Liver (tissue), 9 donors: Measurements from ENCODE around the gene GNLY. TPM values are rescaled to one million over a fixed set of nuclear protein-coding genes. Genes with fewer than 3 reads are reported as not detected.

Source experiments
- DNase-seq: peaks from one replicate; pipeline ENCODE4 v3.0.0-alpha.2; 2017; ENCODE audit warnings: low spot score
- H3K27ac ChIP-seq, 2 donors: one replicate each; pipeline ENCODE4 v1.7.0; 2013; ENCODE audit warnings: inconsistent platforms in 2 of 2, low read length in 2 of 2, control low read depth in 1 of 2, low read depth in 1 of 2, mild to moderate bottlenecking in 1 of 2
- H3K27me3 ChIP-seq, 4 donors: one replicate each; pipeline versions ENCODE4 v1.6.1 to v1.7.0; 2013; ENCODE audit warnings: low read length in 3 of 4, inconsistent platforms in 1 of 4, mild to moderate bottlenecking in 1 of 4, moderate library complexity in 1 of 4; ENCODE audit not compliant: control insufficient read depth in 4 of 4, insufficient read depth in 4 of 4
- H3K36me3 ChIP-seq, 4 donors: one replicate each; pipeline versions ENCODE4 v1.6.1 to v1.7.0; 2013; ENCODE audit warnings: low read length in 3 of 4, mild to moderate bottlenecking in 3 of 4, low read depth in 1 of 4, moderate library complexity in 1 of 4; ENCODE audit not compliant: control insufficient read depth in 4 of 4, insufficient read depth in 3 of 4
- H3K4me1 ChIP-seq, 4 donors: one replicate each; pipeline versions ENCODE4 v1.6.1 to v1.7.0; 2013; ENCODE audit warnings: low read length in 3 of 4, mild to moderate bottlenecking in 3 of 4, moderate library complexity in 1 of 4; ENCODE audit not compliant: control insufficient read depth in 4 of 4, insufficient read depth in 4 of 4
- H3K4me3 ChIP-seq, 3 donors: one replicate each; pipeline versions ENCODE4 v1.6.1 to v1.7.0; 2013; ENCODE audit warnings: low read length in 3 of 3, control low read depth in 1 of 3, low read depth in 1 of 3, mild to moderate bottlenecking in 1 of 3
- H3K9ac ChIP-seq, 2 donors: one replicate each; pipeline ENCODE4 v1.7.0; 2013; ENCODE audit warnings: low read length in 2 of 2, mild to moderate bottlenecking in 2 of 2, moderate library complexity in 2 of 2, control low read depth in 1 of 2, low read depth in 1 of 2
- H3K9me3 ChIP-seq, 4 donors: one replicate each; pipeline versions ENCODE4 v1.6.1 to v1.7.0; 2013; ENCODE audit warnings: low read length in 3 of 4; ENCODE audit not compliant: control insufficient read depth in 4 of 4
- CTCF ChIP-seq: fragments of 150-350 bp; IDR thresholded peaks from 2 replicates; pipeline ENCODE4 v1.5.1; 2017; ENCODE audit warnings: improper control_type of control experiment, low read depth, low read length; ENCODE audit not compliant: missing input control
- EGR1 ChIP-seq, 2 donors: IDR thresholded peaks; 2 replicates each; pipeline ENCODE4 v1.6.1; 2016 to 2018; ENCODE audit warnings: antibody characterized with exemption in 2 of 2, low read depth in 2 of 2
- FOXA2 ChIP-seq: IDR thresholded peaks from 2 replicates; pipeline ENCODE4 v1.6.1; 2016; ENCODE audit warnings: antibody characterized with exemption
- HNF4A ChIP-seq, 2 donors: conservative IDR thresholded peaks; 2 replicates each; pipeline ENCODE4 v1.6.1; 2016; ENCODE audit warnings: antibody characterized with exemption in 2 of 2, mild to moderate bottlenecking in 2 of 2
- HNF4G ChIP-seq: IDR thresholded peaks from 2 replicates; pipeline ENCODE4 v1.6.1; 2016; ENCODE audit warnings: antibody characterized with exemption
- JUND ChIP-seq, 2 donors: IDR thresholded peaks; 2 replicates each; pipeline ENCODE4 v1.6.1; 2016; ENCODE audit warnings: antibody characterized with exemption in 2 of 2
- MAX ChIP-seq: IDR thresholded peaks from 2 replicates; pipeline ENCODE4 v1.6.1; 2016; ENCODE audit warnings: antibody characterized with exemption
- NR2F2 ChIP-seq: IDR thresholded peaks from 2 replicates; pipeline ENCODE4 v1.6.1; 2016; ENCODE audit warnings: antibody characterized with exemption
- RAD21 ChIP-seq, 2 donors: IDR thresholded peaks; 2 replicates each; pipeline ENCODE4 v1.6.1; 2016; ENCODE audit warnings: antibody characterized with exemption in 2 of 2, mild to moderate bottlenecking in 2 of 2
- RXRA ChIP-seq, 2 donors: IDR thresholded peaks; 2 replicates each; pipeline ENCODE4 v1.6.1; 2017 to 2018; ENCODE audit warnings: antibody characterized with exemption in 2 of 2, mild to moderate bottlenecking in 1 of 2
- SP1 ChIP-seq: IDR thresholded peaks from 2 replicates; pipeline ENCODE4 v1.6.1; 2018; ENCODE audit warnings: antibody characterized with exemption, mild to moderate bottlenecking
- TAF1 ChIP-seq: conservative IDR thresholded peaks from 2 replicates; pipeline ENCODE4 v1.6.1; 2016; ENCODE audit warnings: antibody characterized with exemption, mild to moderate bottlenecking
- YY1 ChIP-seq: IDR thresholded peaks from 2 replicates; pipeline ENCODE4 v1.6.1; 2016; ENCODE audit warnings: antibody characterized with exemption, mild to moderate bottlenecking
- ZBTB33 ChIP-seq: IDR thresholded peaks from 2 replicates; pipeline ENCODE4 v1.6.1; 2016; ENCODE audit warnings: antibody characterized with exemption
- WGBS: extraction: QIAGEN DNeasy Blood & Tissue Kit; methylation state at CpG from one replicate; pipeline ENCODE4 v1.1.7; 2013; 5-methylcytosine and 5-hydroxymethylcytosine counted together
- polyA plus RNA-seq, 2 donors: library from polyadenylated mRNA; stranded (reverse) in 1 of 2; unstranded in 1 of 2; fragments of 200-250 nt in 1 of 2; fragments of >200 nt in 1 of 2; fragmentation: Nextera tagmentation in 1 of 2; extraction: Ambion mirVana in 1 of 2; gene quantifications; one replicate each; pipeline versions ENCODE4 v1.2.1 to v1.2.3, GENCODE V29; 2013 to 2015
- total RNA-seq, 2 donors: library from RNA; depleted of rRNA; stranded (reverse); fragments of >200 nt; gene quantifications; one replicate each; pipeline ENCODE4 v1.2.3, GENCODE V29; 2014
- TF ChIP-seq, protein P1 (sequence below): IDR thresholded peaks from 2 replicates; pipeline ENCODE4 v1.6.1; 2016; ENCODE audit warnings: antibody characterized with exemption
- TF ChIP-seq, protein P2 (sequence below): IDR thresholded peaks from 2 replicates; pipeline ENCODE4 v1.6.1; 2016; ENCODE audit warnings: antibody characterized with exemption, mild to moderate bottlenecking
- donor health status: healthy.
- donor health status: healthy.
- donor health status: healthy.
- donor health status: healthy.
- donor health status: healthy.

Gene GNLY
- total and polyA plus RNA-seq, 4 donors = 0.75 to 4.8 (median 1.3) TPM; not detected in 1

DNA sequence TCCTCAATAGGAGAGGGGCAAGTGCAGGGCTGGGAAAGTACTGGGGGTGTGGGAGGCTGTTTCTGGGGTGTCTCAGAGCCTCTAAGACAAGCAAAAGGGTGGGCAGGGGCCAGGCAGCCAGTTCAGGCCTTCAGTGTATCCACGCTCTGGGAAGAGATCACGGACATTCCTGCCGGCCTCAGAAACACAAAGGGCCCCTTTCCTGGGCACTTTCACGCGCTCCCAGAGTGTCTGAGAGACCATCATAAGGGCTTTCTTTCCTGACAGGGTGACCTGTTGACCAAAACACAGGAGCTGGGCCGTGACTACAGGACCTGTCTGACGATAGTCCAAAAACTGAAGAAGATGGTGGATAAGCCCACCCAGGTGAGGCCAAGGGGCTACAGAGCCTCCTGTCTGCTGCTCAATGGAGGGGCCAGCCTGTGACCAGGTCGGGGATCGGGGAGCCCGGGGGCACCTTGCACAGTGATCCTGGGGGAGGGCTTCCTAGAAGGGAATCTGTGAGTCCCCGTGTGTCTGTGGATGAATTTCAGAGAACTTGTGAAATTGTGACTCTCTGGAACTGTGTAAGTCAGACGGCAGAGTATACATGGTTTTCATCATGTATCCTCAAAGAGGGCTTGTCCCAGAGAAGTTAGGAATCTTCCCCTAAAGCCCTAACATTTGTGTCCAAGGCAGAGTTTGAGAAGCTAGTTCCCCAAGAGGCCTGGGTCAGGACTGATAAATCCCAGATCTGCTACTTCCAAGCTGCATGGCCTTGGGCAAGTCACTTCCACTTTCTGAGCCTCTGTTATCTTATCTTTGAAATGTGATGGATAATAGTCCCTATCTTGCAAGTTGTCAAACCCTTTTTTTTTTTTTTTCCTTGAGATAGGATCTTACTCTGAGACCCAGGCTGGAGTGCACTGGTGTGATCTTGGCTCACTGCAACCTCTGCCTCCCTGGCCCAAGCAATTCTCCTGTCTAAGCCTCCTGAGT lies 1.8 kb downstream of the GNLY start:
- no peaks in the 10 kb centered on the region for H3K9me3 ChIP-seq
- H3K36me3 ChIP-seq = no peaks in the 10 kb centered on the region
- DNase-seq = no peak
- TF ChIP-seq RXRA (IDR thresholded peaks at IDR 0.05) = no peak
- no peak for TF ChIP-seq FOXA2
- TF ChIP-seq, protein P1, sequence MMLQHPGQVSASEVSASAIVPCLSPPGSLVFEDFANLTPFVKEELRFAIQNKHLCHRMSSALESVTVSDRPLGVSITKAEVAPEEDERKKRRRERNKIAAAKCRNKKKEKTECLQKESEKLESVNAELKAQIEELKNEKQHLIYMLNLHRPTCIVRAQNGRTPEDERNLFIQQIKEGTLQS = no peak
- TF ChIP-seq RAD21 (IDR thresholded peaks at IDR 0.05) = no peak
- TF ChIP-seq, protein P2, sequence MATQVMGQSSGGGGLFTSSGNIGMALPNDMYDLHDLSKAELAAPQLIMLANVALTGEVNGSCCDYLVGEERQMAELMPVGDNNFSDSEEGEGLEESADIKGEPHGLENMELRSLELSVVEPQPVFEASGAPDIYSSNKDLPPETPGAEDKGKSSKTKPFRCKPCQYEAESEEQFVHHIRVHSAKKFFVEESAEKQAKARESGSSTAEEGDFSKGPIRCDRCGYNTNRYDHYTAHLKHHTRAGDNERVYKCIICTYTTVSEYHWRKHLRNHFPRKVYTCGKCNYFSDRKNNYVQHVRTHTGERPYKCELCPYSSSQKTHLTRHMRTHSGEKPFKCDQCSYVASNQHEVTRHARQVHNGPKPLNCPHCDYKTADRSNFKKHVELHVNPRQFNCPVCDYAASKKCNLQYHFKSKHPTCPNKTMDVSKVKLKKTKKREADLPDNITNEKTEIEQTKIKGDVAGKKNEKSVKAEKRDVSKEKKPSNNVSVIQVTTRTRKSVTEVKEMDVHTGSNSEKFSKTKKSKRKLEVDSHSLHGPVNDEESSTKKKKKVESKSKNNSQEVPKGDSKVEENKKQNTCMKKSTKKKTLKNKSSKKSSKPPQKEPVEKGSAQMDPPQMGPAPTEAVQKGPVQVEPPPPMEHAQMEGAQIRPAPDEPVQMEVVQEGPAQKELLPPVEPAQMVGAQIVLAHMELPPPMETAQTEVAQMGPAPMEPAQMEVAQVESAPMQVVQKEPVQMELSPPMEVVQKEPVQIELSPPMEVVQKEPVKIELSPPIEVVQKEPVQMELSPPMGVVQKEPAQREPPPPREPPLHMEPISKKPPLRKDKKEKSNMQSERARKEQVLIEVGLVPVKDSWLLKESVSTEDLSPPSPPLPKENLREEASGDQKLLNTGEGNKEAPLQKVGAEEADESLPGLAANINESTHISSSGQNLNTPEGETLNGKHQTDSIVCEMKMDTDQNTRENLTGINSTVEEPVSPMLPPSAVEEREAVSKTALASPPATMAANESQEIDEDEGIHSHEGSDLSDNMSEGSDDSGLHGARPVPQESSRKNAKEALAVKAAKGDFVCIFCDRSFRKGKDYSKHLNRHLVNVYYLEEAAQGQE = no peak
- no peak for TF ChIP-seq TAF1
- no peak for TF ChIP-seq YY1
- no peak for TF ChIP-seq HNF4A (conservative IDR thresholded peaks at IDR 0.05)
- no peak for TF ChIP-seq ZBTB33
- no peak for TF ChIP-seq SP1
- no peak for TF ChIP-seq HNF4G
- no peak for TF ChIP-seq CTCF
- TF ChIP-seq NR2F2 = no peak
- TF ChIP-seq MAX = no peak
- TF ChIP-seq EGR1 (IDR thresholded peaks at IDR 0.05; ENCODE audit: low read depth in 2 of 2) = no peak
- TF ChIP-seq JUND (IDR thresholded peaks at IDR 0.05) = no peak
- no peak overlapping the region for H3K27ac ChIP-seq
- no peak overlapping the region for H3K4me3 ChIP-seq
- H3K27me3 ChIP-seq = no peaks in the 10 kb centered on the region
- no peak overlapping the region for H3K9ac ChIP-seq
- no peaks in the 10 kb centered on the region for H3K4me1 ChIP-seq
- 94% methylated on average over 12 of the region's 12 CpGs for WGBS
